ENCODE results near the gene HDDC3. TPM values are rescaled to one million over a fixed set of nuclear protein-coding genes. Genes with fewer than 3 reads are reported as not detected.
A peak's percentile ranks its signal among the peaks of the same experiment; 100 is the strongest.

Gene HDDC3
- polyA plus RNA-seq (2013, experiment 1 of 2), result 7.3 TPM
- polyA plus RNA-seq (2013, experiment 2 of 2), result 7.2 TPM

DNA sequence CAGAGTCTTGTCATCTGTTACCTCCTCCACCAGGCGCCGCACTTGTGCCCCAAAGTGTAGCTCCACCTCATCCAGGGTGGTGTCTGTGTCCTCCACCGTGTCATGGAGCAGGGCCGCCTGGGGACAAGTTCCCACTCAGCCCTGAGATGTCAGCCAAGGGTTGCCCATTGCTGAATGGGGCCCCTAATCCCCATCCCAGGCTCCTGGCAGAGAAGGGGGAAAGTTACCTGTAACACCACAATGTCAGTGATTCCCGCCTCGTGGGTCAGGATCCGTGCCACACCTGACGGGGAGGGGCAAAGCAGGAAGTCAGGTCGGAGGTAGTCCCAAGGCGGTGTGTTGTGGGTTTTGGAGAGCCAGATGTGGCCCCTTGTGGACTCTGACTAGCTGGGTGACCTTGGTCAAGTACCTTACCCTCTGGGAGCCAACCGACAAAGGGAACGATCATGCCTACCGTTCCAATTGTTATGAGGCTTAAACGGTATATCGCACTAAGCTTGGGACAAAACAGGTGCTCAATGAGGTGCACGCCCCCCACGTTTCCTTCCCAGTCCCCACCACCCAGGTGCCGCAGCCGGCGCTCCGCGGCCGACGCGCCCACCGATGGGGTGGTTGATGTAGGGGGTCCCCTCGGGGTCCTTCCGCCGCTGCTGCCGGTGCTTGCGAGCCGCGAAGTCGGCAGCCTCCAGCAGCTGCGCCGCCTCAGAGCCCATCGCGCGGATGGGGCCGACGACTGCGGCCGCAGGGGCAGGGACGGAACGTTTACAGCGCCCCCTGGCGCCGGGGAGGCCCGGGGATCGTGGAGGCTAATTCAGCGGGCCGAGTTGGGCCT lies at the start of gene HDDC3:
HDDC3 (minus strand) TSS at position 722 of the 832 bp plus-strand sequence; CDS start at position 713, 9 bp downstream.
- Histone ChIP-seq H3K36me3 (ENCODE audit: control insufficient read depth in 1 of 2, insufficient read depth in 2 of 2, low read depth in 1 of 2, low read length in 2 of 2) (peaks cover 7 to 9% of the 10 kb centered on the region in 2 experiments), H3K4me1 (ENCODE audit: control insufficient read depth, insufficient read depth, low read depth, low read length) (peaks cover 22% of the 10 kb centered on the region), H3K27ac (ENCODE audit: low read length, poor library complexity, severe bottlenecking) (no peak within 1 kb of the TSS), H2BK12ac (ENCODE audit: low read length in 2 of 2) (peak within 1 kb of the TSS in 1 of 2 experiments; percentile 0), H3K23ac (ENCODE audit: low read length in 2 of 2) (peak within 1 kb of the TSS in 1 of 2 experiments; percentile 34), H4K8ac (ENCODE audit: low read length) (peak within 1 kb of the TSS; percentile 61), H3K18ac (ENCODE audit: low read depth in 1 of 2, low read length in 2 of 2) (peak within 1 kb of the TSS in 1 of 2 experiments; percentile 61), H2BK15ac (ENCODE audit: low read depth, poor library complexity, severe bottlenecking) (no peak within 1 kb of the TSS), H4K91ac (ENCODE audit: low read length) (no peak within 1 kb of the TSS), H2BK120ac (ENCODE audit: low read depth, low read length) (no peak within 1 kb of the TSS), H3K4ac (ENCODE audit: low read depth in 1 of 2, low read length in 2 of 2) (peak within 1 kb of the TSS in 1 of 2 experiments; percentile 9), H3K4me2 (ENCODE audit: low read length, poor library complexity, severe bottlenecking) (peak within 1 kb of the TSS; percentile 74), H3K79me1 (replicated peaks; ENCODE audit: low read length, poor library complexity, severe bottlenecking) (peaks cover 17% of the 10 kb centered on the region), H2AK5ac (ENCODE audit: low read length, severe bottlenecking) (no peak within 1 kb of the TSS), H2AFZ (ENCODE audit: low read depth, low read length) (peak within 1 kb of the TSS; percentile 85), H3K27me3 (ENCODE audit: control insufficient read depth in 1 of 2, insufficient read depth in 1 of 2, low read length in 2 of 2) (no peaks in the 10 kb centered on the region), H3K9ac (ENCODE audit: low read length) (peak within 1 kb of the TSS; percentile 93), H3K4me3 (ENCODE audit: insufficient read depth in 1 of 2, low read depth in 1 of 2, low read length in 2 of 2) (peak within 1 kb of the TSS; percentile 71 to 90), H3K9me3 (ENCODE audit: control insufficient read depth, low read length) (no peaks in the 10 kb centered on the region), H3K14ac (ENCODE audit: low read length in 2 of 2) (peak within 1 kb of the TSS in 1 of 2 experiments; percentile 84), H2BK5ac (ENCODE audit: low read depth, low read length, poor library complexity, severe bottlenecking) (no peak within 1 kb of the TSS)
- peak; percentile 86 for DNase-seq
- WGBS, result under 1% methylated on average over 42 of the region's 52 CpGs

DNA sequence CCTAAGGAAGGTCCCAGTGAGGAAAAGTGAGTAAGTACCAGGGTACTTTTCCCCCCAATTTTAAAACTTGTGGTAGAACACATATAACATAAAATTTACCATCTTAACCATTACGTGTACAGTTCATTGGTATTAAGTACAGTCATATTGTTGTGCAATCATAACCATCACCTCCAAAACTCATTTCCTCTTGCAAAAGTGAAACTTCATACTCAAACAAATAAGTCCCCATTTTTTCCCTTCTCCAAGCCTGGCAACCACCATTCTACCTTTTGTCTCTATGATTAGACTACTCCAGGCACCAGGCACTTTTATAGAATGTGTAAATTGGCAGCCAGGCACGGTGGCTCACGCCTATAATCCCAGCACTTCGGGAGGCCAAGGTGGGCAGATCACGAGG lies 49.8 kb upstream of the HDDC3 start:
- Histone ChIP-seq H2AFZ (ENCODE audit: low read depth, low read length) (no peak overlapping the region), H3K27ac (ENCODE audit: low read length, poor library complexity, severe bottlenecking) (no peak overlapping the region)
- 95% methylated on average over 5 of the region's 5 CpGs for WGBS

GRCh38 chr15:90981681-90982080 lies 49.3 kb upstream of the HDDC3 start:
- no peaks in the 10 kb centered on the region for H3K27me3 ChIP-seq (ENCODE audit: control insufficient read depth in 1 of 2, insufficient read depth in 1 of 2, low read length in 2 of 2)
- no peak overlapping the region for H3K23ac ChIP-seq (ENCODE audit: low read length in 2 of 2)
- no peak overlapping the region for H4K91ac ChIP-seq (ENCODE audit: low read length)
- peaks cover 6% of the 10 kb centered on the region for H3K4me1 ChIP-seq (ENCODE audit: control insufficient read depth, insufficient read depth, low read depth, low read length)
- no peak overlapping the region for H3K4me3 ChIP-seq (ENCODE audit: insufficient read depth in 1 of 2, low read depth in 1 of 2, low read length in 2 of 2)
- H3K27ac ChIP-seq (ENCODE audit: low read length, poor library complexity, severe bottlenecking), result no peak overlapping the region
- no peak overlapping the region for H4K8ac ChIP-seq (ENCODE audit: low read length)
- peaks cover 21% of the 10 kb centered on the region for H3K79me1 ChIP-seq (replicated peaks; ENCODE audit: low read length, poor library complexity, severe bottlenecking)
- no peak for DNase-seq
- H3K4ac ChIP-seq (ENCODE audit: low read depth in 1 of 2, low read length in 2 of 2), result no peak overlapping the region
- H2BK15ac ChIP-seq (ENCODE audit: low read depth, poor library complexity, severe bottlenecking), result no peak overlapping the region
- H2AFZ ChIP-seq (ENCODE audit: low read depth, low read length), result no peak overlapping the region
- no peak overlapping the region for H3K9ac ChIP-seq (ENCODE audit: low read length)
- no peak overlapping the region for H3K4me2 ChIP-seq (ENCODE audit: low read length, poor library complexity, severe bottlenecking)
- no peak overlapping the region for H2BK5ac ChIP-seq (ENCODE audit: low read depth, low read length, poor library complexity, severe bottlenecking)
- no peaks in the 10 kb centered on the region for H3K9me3 ChIP-seq (ENCODE audit: control insufficient read depth, low read length)
- WGBS, result 91% methylated on average over 6 of the region's 6 CpGs
- H3K18ac ChIP-seq (ENCODE audit: low read depth in 1 of 2, low read length in 2 of 2), result no peak overlapping the region
- no peak overlapping the region for H2BK12ac ChIP-seq (ENCODE audit: low read length in 2 of 2)
- no peak overlapping the region for H2BK120ac ChIP-seq (ENCODE audit: low read depth, low read length)
- no peak overlapping the region for H3K14ac ChIP-seq (ENCODE audit: low read length in 2 of 2)
- H2AK5ac ChIP-seq (ENCODE audit: low read length, severe bottlenecking), result no peak overlapping the region
- peaks cover 3 to 23% of the 10 kb centered on the region in 2 experiments for H3K36me3 ChIP-seq (ENCODE audit: control insufficient read depth in 1 of 2, insufficient read depth in 2 of 2, low read depth in 1 of 2, low read length in 2 of 2)

More for the DNA sequence above, 49.8 kb upstream of the HDDC3 start:
- Histone ChIP-seq H2BK120ac (ENCODE audit: low read depth, low read length) (no peak overlapping the region), H2BK12ac (ENCODE audit: low read length in 2 of 2) (no peak overlapping the region), H3K79me1 (replicated peaks; ENCODE audit: low read length, poor library complexity, severe bottlenecking) (peaks cover 21% of the 10 kb centered on the region), H4K91ac (ENCODE audit: low read length) (no peak overlapping the region), H3K27me3 (ENCODE audit: control insufficient read depth in 1 of 2, insufficient read depth in 1 of 2, low read length in 2 of 2) (no peaks in the 10 kb centered on the region), H3K14ac (ENCODE audit: low read length in 2 of 2) (no peak overlapping the region), H3K4me1 (ENCODE audit: control insufficient read depth, insufficient read depth, low read depth, low read length) (peaks cover 6% of the 10 kb centered on the region), H2BK15ac (ENCODE audit: low read depth, poor library complexity, severe bottlenecking) (no peak overlapping the region), H3K36me3 (ENCODE audit: control insufficient read depth in 1 of 2, insufficient read depth in 2 of 2, low read depth in 1 of 2, low read length in 2 of 2) (peaks cover 3 to 23% of the 10 kb centered on the region in 2 experiments), H3K9ac (ENCODE audit: low read length) (no peak overlapping the region), H3K4me2 (ENCODE audit: low read length, poor library complexity, severe bottlenecking) (no peak overlapping the region), H2AK5ac (ENCODE audit: low read length, severe bottlenecking) (no peak overlapping the region), H3K4ac (ENCODE audit: low read depth in 1 of 2, low read length in 2 of 2) (no peak overlapping the region), H2BK5ac (ENCODE audit: low read depth, low read length, poor library complexity, severe bottlenecking) (no peak overlapping the region), H3K18ac (ENCODE audit: low read depth in 1 of 2, low read length in 2 of 2) (no peak overlapping the region), H3K4me3 (ENCODE audit: insufficient read depth in 1 of 2, low read depth in 1 of 2, low read length in 2 of 2) (no peak overlapping the region), H3K23ac (ENCODE audit: low read length in 2 of 2) (no peak overlapping the region), H3K9me3 (ENCODE audit: control insufficient read depth, low read length) (no peaks in the 10 kb centered on the region), H4K8ac (ENCODE audit: low read length) (no peak overlapping the region)
- DNase-seq, result no peak

DNA sequence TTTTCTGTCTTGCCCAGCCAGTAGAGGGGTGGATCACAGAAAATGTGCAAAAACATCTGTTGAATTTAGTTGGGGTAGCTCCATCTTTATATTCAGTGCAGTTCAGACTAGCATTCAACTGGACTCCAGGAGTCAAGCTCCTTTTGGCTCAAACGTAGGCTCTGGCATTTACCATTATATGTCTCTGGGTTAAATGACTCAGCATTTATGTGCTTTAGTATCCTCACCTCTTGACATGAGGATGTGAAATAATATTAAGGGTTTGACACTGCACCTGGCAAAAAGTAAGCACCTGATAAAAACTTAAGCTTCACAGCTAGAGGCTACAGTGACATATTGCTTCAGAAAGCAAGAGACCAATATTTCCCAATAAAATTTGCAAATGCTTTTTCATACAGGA lies 47.2 kb upstream of the HDDC3 start:
- no peak overlapping the region for H3K23ac ChIP-seq (ENCODE audit: low read length in 2 of 2)
- H3K79me1 ChIP-seq (replicated peaks; ENCODE audit: low read length, poor library complexity, severe bottlenecking), result peaks cover 23% of the 10 kb centered on the region
- H4K8ac ChIP-seq (ENCODE audit: low read length), result no peak overlapping the region
- no peak overlapping the region for H3K4ac ChIP-seq (ENCODE audit: low read depth in 1 of 2, low read length in 2 of 2)
- DNase-seq, result no peak
- no peaks in the 10 kb centered on the region for H3K9me3 ChIP-seq (ENCODE audit: control insufficient read depth, low read length)
- no peak overlapping the region for H3K27ac ChIP-seq (ENCODE audit: low read length, poor library complexity, severe bottlenecking)
- no peak overlapping the region for H3K14ac ChIP-seq (ENCODE audit: low read length in 2 of 2)
- H3K9ac ChIP-seq (ENCODE audit: low read length), result no peak overlapping the region
- H2BK15ac ChIP-seq (ENCODE audit: low read depth, poor library complexity, severe bottlenecking), result no peak overlapping the region
- no peak overlapping the region for H2BK12ac ChIP-seq (ENCODE audit: low read length in 2 of 2)
- H3K4me3 ChIP-seq (ENCODE audit: insufficient read depth in 1 of 2, low read depth in 1 of 2, low read length in 2 of 2), result no peak overlapping the region
- no peak overlapping the region for H2BK120ac ChIP-seq (ENCODE audit: low read depth, low read length)
- peaks cover 3 to 36% of the 10 kb centered on the region in 2 experiments for H3K36me3 ChIP-seq (ENCODE audit: control insufficient read depth in 1 of 2, insufficient read depth in 2 of 2, low read depth in 1 of 2, low read length in 2 of 2)
- 43% methylated on average over 1 of the region's 1 CpG for WGBS
- H2BK5ac ChIP-seq (ENCODE audit: low read depth, low read length, poor library complexity, severe bottlenecking), result no peak overlapping the region
- H4K91ac ChIP-seq (ENCODE audit: low read length), result no peak overlapping the region
- H3K27me3 ChIP-seq (ENCODE audit: control insufficient read depth in 1 of 2, insufficient read depth in 1 of 2, low read length in 2 of 2), result no peaks in the 10 kb centered on the region
- no peak overlapping the region for H3K18ac ChIP-seq (ENCODE audit: low read depth in 1 of 2, low read length in 2 of 2)
- no peak overlapping the region for H2AK5ac ChIP-seq (ENCODE audit: low read length, severe bottlenecking)
- no peak overlapping the region for H2AFZ ChIP-seq (ENCODE audit: low read depth, low read length)
- no peak overlapping the region for H3K4me2 ChIP-seq (ENCODE audit: low read length, poor library complexity, severe bottlenecking)
- peaks cover 4% of the 10 kb centered on the region for H3K4me1 ChIP-seq (ENCODE audit: control insufficient read depth, insufficient read depth, low read depth, low read length)

Measured in mesenchymal stem cell (in vitro differentiated cells and primary cell).